ENCODE measurements around the gene ADARB2. TPM values are rescaled to one million over a fixed set of nuclear protein-coding genes. Genes with fewer than 3 reads are reported as not detected.

ADARB2 gene
- total and polyA plus RNA-seq, 4 donors = 0.55 to 0.70 (median 0.59) TPM; not detected in 1

DNA sequence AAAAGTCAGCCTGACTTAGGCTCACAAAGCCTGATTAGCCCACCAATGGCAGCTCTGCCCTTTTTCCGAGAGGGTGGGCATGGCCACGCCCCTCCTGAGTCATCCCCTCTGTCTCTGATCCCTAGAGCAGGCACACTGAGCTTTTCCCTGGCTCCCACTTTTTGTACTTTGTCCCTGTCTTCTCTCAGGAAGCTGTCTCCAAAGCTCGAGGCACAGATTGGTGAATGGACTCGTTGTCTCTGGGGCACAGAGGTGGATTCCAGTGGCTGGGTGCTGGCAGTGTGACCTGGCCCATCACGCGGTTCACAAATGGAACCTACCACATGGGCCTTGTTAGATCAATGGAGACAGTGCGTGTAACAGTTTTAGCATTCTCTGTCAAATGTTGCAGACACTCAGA is 367.7 kb downstream of the ADARB2 start:
- Histone ChIP-seq H3K27ac (ENCODE audit: low read depth in 1 of 2, low read length in 2 of 2) (no peak overlapping the region), H3K9me3 (ENCODE audit: control insufficient read depth in 4 of 4, low read length in 3 of 4) (no peaks in the 10 kb centered on the region), H3K4me3 (ENCODE audit: low read depth in 1 of 3, low read length in 3 of 3) (no peak overlapping the region), H3K4me1 (ENCODE audit: control insufficient read depth in 4 of 4, insufficient read depth in 4 of 4, low read length in 3 of 4) (no peaks in the 10 kb centered on the region), H3K27me3 (ENCODE audit: control insufficient read depth in 4 of 4, insufficient read depth in 4 of 4, low read length in 3 of 4) (peaks cover 0 to 2% (median 0%) of the 10 kb centered on the region in 4 donors), H3K9ac (ENCODE audit: low read depth in 1 of 2, low read length in 2 of 2) (no peak overlapping the region), H3K36me3 (ENCODE audit: control insufficient read depth in 4 of 4, insufficient read depth in 3 of 4, low read depth in 1 of 4, low read length in 3 of 4) (no peaks in the 10 kb centered on the region)
- TF ChIP-seq SP1 (IDR thresholded peaks at IDR 0.05) (no peak), FOXA1 (IDR thresholded peaks at IDR 0.05) (no peak), EGR1 (IDR thresholded peaks at IDR 0.05; ENCODE audit: low read depth in 2 of 2) (no peak), FOXA2 (IDR thresholded peaks at IDR 0.05) (no peak), HNF4A (conservative IDR thresholded peaks at IDR 0.05) (no peak), TAF1 (conservative IDR thresholded peaks at IDR 0.05) (no peak), HNF4G (IDR thresholded peaks at IDR 0.05) (no peak), YY1 (IDR thresholded peaks at IDR 0.05) (no peak)
- TF ChIP-seq, protein P1, sequence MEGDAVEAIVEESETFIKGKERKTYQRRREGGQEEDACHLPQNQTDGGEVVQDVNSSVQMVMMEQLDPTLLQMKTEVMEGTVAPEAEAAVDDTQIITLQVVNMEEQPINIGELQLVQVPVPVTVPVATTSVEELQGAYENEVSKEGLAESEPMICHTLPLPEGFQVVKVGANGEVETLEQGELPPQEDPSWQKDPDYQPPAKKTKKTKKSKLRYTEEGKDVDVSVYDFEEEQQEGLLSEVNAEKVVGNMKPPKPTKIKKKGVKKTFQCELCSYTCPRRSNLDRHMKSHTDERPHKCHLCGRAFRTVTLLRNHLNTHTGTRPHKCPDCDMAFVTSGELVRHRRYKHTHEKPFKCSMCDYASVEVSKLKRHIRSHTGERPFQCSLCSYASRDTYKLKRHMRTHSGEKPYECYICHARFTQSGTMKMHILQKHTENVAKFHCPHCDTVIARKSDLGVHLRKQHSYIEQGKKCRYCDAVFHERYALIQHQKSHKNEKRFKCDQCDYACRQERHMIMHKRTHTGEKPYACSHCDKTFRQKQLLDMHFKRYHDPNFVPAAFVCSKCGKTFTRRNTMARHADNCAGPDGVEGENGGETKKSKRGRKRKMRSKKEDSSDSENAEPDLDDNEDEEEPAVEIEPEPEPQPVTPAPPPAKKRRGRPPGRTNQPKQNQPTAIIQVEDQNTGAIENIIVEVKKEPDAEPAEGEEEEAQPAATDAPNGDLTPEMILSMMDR (IDR thresholded peaks at IDR 0.05; ENCODE audit: low read depth, low read length, missing input control) = no peak
- TF ChIP-seq, protein P2, sequence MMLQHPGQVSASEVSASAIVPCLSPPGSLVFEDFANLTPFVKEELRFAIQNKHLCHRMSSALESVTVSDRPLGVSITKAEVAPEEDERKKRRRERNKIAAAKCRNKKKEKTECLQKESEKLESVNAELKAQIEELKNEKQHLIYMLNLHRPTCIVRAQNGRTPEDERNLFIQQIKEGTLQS (IDR thresholded peaks at IDR 0.05) = no peak
- 58% methylated on average over 7 of the region's 7 CpGs for whole genome bisulfite sequencing
- DNase-seq (ENCODE audit: low spot score) = peak; percentile 20

DNA sequence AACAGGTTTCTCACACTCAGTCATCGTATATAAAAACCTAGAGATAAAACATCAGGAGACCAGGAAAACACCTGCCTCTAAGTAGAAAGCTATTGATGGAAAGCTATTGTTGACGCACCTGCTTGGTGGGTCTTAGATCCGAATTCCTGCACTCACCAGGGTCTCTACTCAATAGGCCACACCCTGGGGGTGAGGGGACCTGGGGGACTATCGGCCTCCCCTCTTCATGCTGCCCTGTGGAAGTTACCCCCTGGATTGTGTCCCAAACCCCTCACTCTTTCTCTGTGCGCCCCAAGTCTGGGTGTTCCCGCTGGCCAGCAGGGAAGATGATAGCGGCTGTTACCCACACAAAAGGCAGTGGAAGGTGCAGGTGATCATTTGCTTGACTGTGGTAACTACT is 368.1 kb downstream of the ADARB2 start:
- Histone ChIP-seq H3K4me1 (ENCODE audit: control insufficient read depth in 4 of 4, insufficient read depth in 4 of 4, low read length in 3 of 4) (no peaks in the 10 kb centered on the region), H3K27ac (ENCODE audit: low read depth in 1 of 2, low read length in 2 of 2) (no peak overlapping the region), H3K27me3 (ENCODE audit: control insufficient read depth in 4 of 4, insufficient read depth in 4 of 4, low read length in 3 of 4) (peaks cover 0 to 2% (median 0%) of the 10 kb centered on the region in 4 donors), H3K4me3 (ENCODE audit: low read depth in 1 of 3, low read length in 3 of 3) (no peak overlapping the region), H3K36me3 (ENCODE audit: control insufficient read depth in 4 of 4, insufficient read depth in 3 of 4, low read depth in 1 of 4, low read length in 3 of 4) (no peaks in the 10 kb centered on the region), H3K9ac (ENCODE audit: low read depth in 1 of 2, low read length in 2 of 2) (no peak overlapping the region), H3K9me3 (ENCODE audit: control insufficient read depth in 4 of 4, low read length in 3 of 4) (no peaks in the 10 kb centered on the region)
- TF ChIP-seq EGR1 (IDR thresholded peaks at IDR 0.05; ENCODE audit: low read depth in 2 of 2) (no peak), SP1 (IDR thresholded peaks at IDR 0.05) (no peak), RXRA (IDR thresholded peaks at IDR 0.05) (no peak), GABPA (IDR thresholded peaks at IDR 0.05 in 1 of 2, conservative IDR thresholded peaks at IDR 0.05 in 1 of 2) (no peak), RAD21 (IDR thresholded peaks at IDR 0.05) (no peak), NR2F2 (IDR thresholded peaks at IDR 0.05) (no peak), TAF1 (conservative IDR thresholded peaks at IDR 0.05) (no peak), JUND (IDR thresholded peaks at IDR 0.05) (no peak), YY1 (IDR thresholded peaks at IDR 0.05) (no peak), FOXA1 (IDR thresholded peaks at IDR 0.05) (no peak), FOXA2 (IDR thresholded peaks at IDR 0.05) (no peak)
- TF ChIP-seq, protein P2 (IDR thresholded peaks at IDR 0.05) = no peak
- TF ChIP-seq, protein P3, sequence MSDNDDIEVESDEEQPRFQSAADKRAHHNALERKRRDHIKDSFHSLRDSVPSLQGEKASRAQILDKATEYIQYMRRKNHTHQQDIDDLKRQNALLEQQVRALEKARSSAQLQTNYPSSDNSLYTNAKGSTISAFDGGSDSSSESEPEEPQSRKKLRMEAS (IDR thresholded peaks at IDR 0.05) = no peak
- TF ChIP-seq, protein P4, sequence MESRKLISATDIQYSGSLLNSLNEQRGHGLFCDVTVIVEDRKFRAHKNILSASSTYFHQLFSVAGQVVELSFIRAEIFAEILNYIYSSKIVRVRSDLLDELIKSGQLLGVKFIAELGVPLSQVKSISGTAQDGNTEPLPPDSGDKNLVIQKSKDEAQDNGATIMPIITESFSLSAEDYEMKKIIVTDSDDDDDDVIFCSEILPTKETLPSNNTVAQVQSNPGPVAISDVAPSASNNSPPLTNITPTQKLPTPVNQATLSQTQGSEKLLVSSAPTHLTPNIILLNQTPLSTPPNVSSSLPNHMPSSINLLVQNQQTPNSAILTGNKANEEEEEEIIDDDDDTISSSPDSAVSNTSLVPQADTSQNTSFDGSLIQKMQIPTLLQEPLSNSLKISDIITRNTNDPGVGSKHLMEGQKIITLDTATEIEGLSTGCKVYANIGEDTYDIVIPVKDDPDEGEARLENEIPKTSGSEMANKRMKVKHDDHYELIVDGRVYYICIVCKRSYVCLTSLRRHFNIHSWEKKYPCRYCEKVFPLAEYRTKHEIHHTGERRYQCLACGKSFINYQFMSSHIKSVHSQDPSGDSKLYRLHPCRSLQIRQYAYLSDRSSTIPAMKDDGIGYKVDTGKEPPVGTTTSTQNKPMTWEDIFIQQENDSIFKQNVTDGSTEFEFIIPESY (IDR thresholded peaks at IDR 0.05) = no peak
- peak; percentile 14 for DNase-seq (ENCODE audit: low spot score)
- WGBS = 65% methylated on average over 7 of the region's 7 CpGs
